HG02759 (cell line): Measurements from ENCODE around the gene TRAPPC12.
"Not testable (repeated sequence)": the region's sequence is repeated elsewhere in the genome, so short reads cannot be mapped to it uniquely, and the experiment has no call there.

Experiments used
- ATAC-seq: cut with Tn5 transposase; IDR thresholded peaks from one replicate; pipeline ENCODE4 v1.9.1; 2021; ENCODE audit warnings: mild to moderate bottlenecking, moderate library complexity; ENCODE audit not compliant: unreplicated experiment

TRAPPC12 gene

GRCh38 chr2:3483227-3483985, 103.9 kb downstream of the TRAPPC12 start:
- no peak for ATAC-seq

GRCh38 chr2:3483986-3484960, 104.8 kb downstream of the TRAPPC12 start:
- ATAC-seq, result no peak

GRCh38 chr2:3485166-3485565, 105.7 kb downstream of the TRAPPC12 start:
- no peak for ATAC-seq

GRCh38 chr2:3486047-3487027, 106.8 kb downstream of the TRAPPC12 start:
- no peak for ATAC-seq

- no peak for ATAC-seq
Measured at GRCh38 chr2:3487028-3487425, 107.5 kb downstream of the TRAPPC12 start.

- no peak for ATAC-seq
Measured at GRCh38 chr2:3487432-3487831, 107.9 kb downstream of the TRAPPC12 start.

- no peak for ATAC-seq
Measured at GRCh38 chr2:3488061-3488531, 108.6 kb downstream of the TRAPPC12 start.

- no peak for ATAC-seq
Measured at GRCh38 chr2:3488855-3489763, 109.6 kb downstream of the TRAPPC12 start.

- ATAC-seq, result no peak
Measured at GRCh38 chr2:3489764-3490115, 110.2 kb downstream of the TRAPPC12 start.

GRCh38 chr2:3490191-3491170, 111.0 kb downstream of the TRAPPC12 start:
- no peak for ATAC-seq

GRCh38 chr2:3491306-3491705, 111.8 kb downstream of the TRAPPC12 start:
- no peak for ATAC-seq

- ATAC-seq, result no peak
Measured at GRCh38 chr2:3491716-3492474, 112.4 kb downstream of the TRAPPC12 start.

- ATAC-seq, result not testable (repeated sequence)
Measured at GRCh38 chr2:3492475-3492787, 112.9 kb downstream of the TRAPPC12 start.

- no peak for ATAC-seq
Measured at GRCh38 chr2:3492951-3493614, 113.6 kb downstream of the TRAPPC12 start.

- ATAC-seq, result no peak
Measured at GRCh38 chr2:3493615-3494007, 114.1 kb downstream of the TRAPPC12 start.

- no peak for ATAC-seq
Measured at GRCh38 chr2:3494984-3495666, 115.6 kb downstream of the TRAPPC12 start.

- not testable (repeated sequence) for ATAC-seq
Measured at GRCh38 chr2:3496708-3497080, 117.2 kb downstream of the TRAPPC12 start.
